K562 (cell line): ENCODE data around the gene CHD3. TPM values are rescaled to one million over a fixed set of nuclear protein-coding genes. Genes with fewer than 3 reads are reported as not detected.

ENCODE experiments used
- ATAC-seq: fragments of 200-7000 bp; cut with Tn5 transposase; 3 replicates; pipeline ENCODE4 v1.9.1; 2020; ENCODE audit warnings: moderate library complexity
- BruUV-seq: library from RNA; stranded (reverse); fragments of 400-500 nt; replicated peaks from 2 replicates; lab custom pipeline; 2021; lab: Mats Ljungman, UMichigan
- CTCF ChIA-PET: fragments of 300-600 bp; formaldehyde crosslinking; extraction: SDS; loops from one replicate; lab custom pipeline; 2021; ENCODE audit warnings: low intra/inter-chr PET ratio; lab: Yijun Ruan, JAX
- POLR2A ChIA-PET: fragments of 300-600, 350-650 bp; sonication (Branson Sonifier 250); formaldehyde crosslinking; extraction: SDS; loops from one replicate; lab custom pipeline; 2021; ENCODE audit warnings: antibody characterized with exemption, inconsistent platforms; lab: Yijun Ruan, JAX
- DNase-seq, 4 experiments: peaks; one replicate each; pipeline versions ENCODE4 v3.0.0 to v3.0.0-alpha.2; 2011 to 2018; ENCODE audit warnings: low spot score in 3 of 4, mixed read lengths in 3 of 4; ENCODE audit errors: extremely low read depth in 1 of 4
- FAIRE-seq: peaks from 2 replicates; lab custom pipeline; 2011; peaks lifted over from hg19 to GRCh38; lab: Jason Lieb, UNC
- H2AFZ ChIP-seq: 2 replicates; pipeline ENCODE4 v1.6.0; 2011; ENCODE audit warnings: low read depth, low read length, control low read depth, inconsistent platforms
- H3K27ac ChIP-seq: fragments of 200-600 bp; 3 replicates; pipeline ENCODE4 v1.8.0; 2011; ENCODE audit warnings: low read depth, mild to moderate bottlenecking, control low read depth, inconsistent platforms, low read length, moderate library complexity, mixed read lengths; ENCODE audit errors: extremely low read depth
- H3K27me3 ChIP-seq, 2 experiments: fragments of 300-600 bp in 1 of 2; 2 replicates in 1 of 2; 3 replicates in 1 of 2; pipeline versions ENCODE4 v1.6.0 to v1.8.0; 2011; ENCODE audit warnings: inconsistent platforms in 2 of 2, low read length in 2 of 2, mild to moderate bottlenecking in 1 of 2, mixed read lengths in 1 of 2, moderate library complexity in 1 of 2; ENCODE audit not compliant: control insufficient read depth in 2 of 2, insufficient read depth in 2 of 2
- H3K36me3 ChIP-seq: fragments of 300-600 bp; 3 replicates; pipeline ENCODE4 v1.8.0; 2011; ENCODE audit warnings: mild to moderate bottlenecking, low read length, inconsistent platforms; ENCODE audit not compliant: control insufficient read depth, insufficient read depth
- H3K4me1 ChIP-seq, 2 experiments: fragments of 200-600 bp in 1 of 2; replicated peaks in 1 of 2; 2 replicates in 1 of 2; 3 replicates in 1 of 2; pipeline versions ENCODE4 v1.5.1 to v1.8.0; 2011; ENCODE audit warnings: inconsistent platforms in 2 of 2, low read length in 2 of 2, mild to moderate bottlenecking in 1 of 2, mixed read lengths in 1 of 2, moderate library complexity in 1 of 2; ENCODE audit not compliant: control insufficient read depth in 2 of 2, insufficient read depth in 2 of 2
- H3K4me2 ChIP-seq: 2 replicates; pipeline ENCODE4 v1.6.1; 2011; ENCODE audit warnings: low read length, control low read depth, inconsistent platforms, mixed read lengths; ENCODE audit not compliant: insufficient read depth
- H3K4me3 ChIP-seq: fragments of 200-600 bp; sonication (generic), shearing (Covaris generic); 2 replicates; pipeline ENCODE4 v1.5.1; 2016; ENCODE audit warnings: control low read depth, inconsistent platforms
- H3K79me2 ChIP-seq: fragments of 200-600 bp; 3 replicates; pipeline ENCODE4 v1.8.0; 2011; ENCODE audit warnings: low read length, inconsistent platforms; ENCODE audit not compliant: control insufficient read depth, insufficient read depth
- H3K9ac ChIP-seq, 2 experiments: 2 replicates each; pipeline versions ENCODE4 v1.6.0 to v1.6.1; 2011; ENCODE audit warnings: low read depth in 2 of 2, low read length in 2 of 2, control low read depth in 1 of 2, inconsistent platforms in 1 of 2, mild to moderate bottlenecking in 1 of 2, mixed read lengths in 1 of 2; ENCODE audit not compliant: insufficient read depth in 1 of 2
- H3K9me1 ChIP-seq: one replicate; pipeline ENCODE4 v1.6.0; 2011; ENCODE audit warnings: inconsistent platforms, mild to moderate bottlenecking, low read length, moderate library complexity; ENCODE audit not compliant: control insufficient read depth, insufficient read depth
- H3K9me3 ChIP-seq: replicated peaks from 2 replicates; pipeline ENCODE4 v1.5.1; 2011; ENCODE audit warnings: low read depth, low read length, inconsistent platforms; ENCODE audit not compliant: control insufficient read depth, insufficient read depth
- H4K20me1 ChIP-seq: replicated peaks from 2 replicates; pipeline ENCODE4 v1.6.1; 2011; ENCODE audit warnings: low read length, inconsistent platforms, mixed read lengths; ENCODE audit not compliant: control insufficient read depth, insufficient read depth
- POLR2G ChIP-seq: fragments of 200-400 bp; formaldehyde crosslinking; IDR thresholded peaks from 2 replicates; pipeline ENCODE4 v1.6.1; 2017; ENCODE audit warnings: low read depth, mild to moderate bottlenecking, antibody characterized with exemption, low read length, moderate library complexity
- RBFOX2 ChIP-seq: fragments of 200-400 bp; formaldehyde crosslinking; IDR thresholded peaks from 2 replicates; pipeline ENCODE4 v1.6.1; 2017; ENCODE audit warnings: low read depth, mild to moderate bottlenecking, low read length, moderate library complexity
- RBM22 ChIP-seq: fragments of 200-400 bp; formaldehyde crosslinking; IDR thresholded peaks from 2 replicates; pipeline ENCODE4 v1.6.1; 2018; ENCODE audit warnings: low read length, low read depth; ENCODE audit not compliant: poor library complexity, severe bottlenecking
- TAF9B ChIP-seq: fragments of 450-650 bp; IDR thresholded peaks from 2 replicates; pipeline ENCODE4 v1.6.1; 2018; ENCODE audit warnings: mild to moderate bottlenecking; ENCODE audit not compliant: partially characterized antibody
- WGBS: fragments of 100-300 bp; shearing (Covaris generic); methylation state at CpG from one replicate; pipeline ENCODE4 v1.1.6; 2016; ENCODE audit warnings: low coverage, mixed read lengths; ENCODE audit not compliant: insufficient coverage; ENCODE audit errors: missing lambda C conversion rate; 5-methylcytosine and 5-hydroxymethylcytosine counted together
- in situ Hi-C: fragments of 300-500 bp; cut with MboI; formaldehyde crosslinking; loops from 4 replicates; pipeline ENCODE4 v1.15.0; 2018; ENCODE audit warnings: inconsistent platforms, mixed read lengths
- intact Hi-C: fragments of 100-400 bp; cut with micrococcal nuclease; formaldehyde crosslinking; loops from 2 replicates; pipeline ENCODE4 v1.14.2; 2022
- polyA plus RNA-seq, 8 experiments: library from polyadenylated mRNA; depleted of rRNA in 4 of 8; stranded (reverse) in 5 of 8; unstranded in 3 of 8; fragments of >200 nt; fragmentation: Nextera tagmentation in 2 of 8; fragmentation: Illumina TruSeq in 1 of 8; extraction: Ambion mirVana in 2 of 8; extraction: Trizol in 1 of 8; gene quantifications; 2 replicates each; pipeline versions ENCODE4 v1.2.1 to v1.2.3, GENCODE V29; 2011 to 2014; ENCODE audit warnings: inconsistent platforms in 1 of 8, missing spikeins in 1 of 8
- total RNA-seq, 7 experiments: library from RNA; depleted of rRNA in 6 of 7; stranded (reverse); fragments of >200 nt in 6 of 7; fragmentation: Illumina TruSeq in 2 of 7; extraction: Trizol in 2 of 7; gene quantifications; 2 replicates each; pipeline versions ENCODE4 v1.2.1 to v1.2.3, GENCODE V29; 2011 to 2021; ENCODE audit warnings: low replicate concordance in 1 of 7
- TF ChIP-seq, protein P1 (sequence below): sonication (generic); formaldehyde crosslinking; IDR thresholded peaks from 2 replicates; pipeline ENCODE4 v1.8.1; 2023; ENCODE audit warnings: mild to moderate bottlenecking, missing genetic modification reagents

The CHD3 gene
- total and polyA plus RNA-seq, 9 of the 15 experiments (the other 6 are each of a cell fraction or from before 2014, with no cell fraction given): 0.39 to 38.2 (median 21.2) TPM

DNA sequence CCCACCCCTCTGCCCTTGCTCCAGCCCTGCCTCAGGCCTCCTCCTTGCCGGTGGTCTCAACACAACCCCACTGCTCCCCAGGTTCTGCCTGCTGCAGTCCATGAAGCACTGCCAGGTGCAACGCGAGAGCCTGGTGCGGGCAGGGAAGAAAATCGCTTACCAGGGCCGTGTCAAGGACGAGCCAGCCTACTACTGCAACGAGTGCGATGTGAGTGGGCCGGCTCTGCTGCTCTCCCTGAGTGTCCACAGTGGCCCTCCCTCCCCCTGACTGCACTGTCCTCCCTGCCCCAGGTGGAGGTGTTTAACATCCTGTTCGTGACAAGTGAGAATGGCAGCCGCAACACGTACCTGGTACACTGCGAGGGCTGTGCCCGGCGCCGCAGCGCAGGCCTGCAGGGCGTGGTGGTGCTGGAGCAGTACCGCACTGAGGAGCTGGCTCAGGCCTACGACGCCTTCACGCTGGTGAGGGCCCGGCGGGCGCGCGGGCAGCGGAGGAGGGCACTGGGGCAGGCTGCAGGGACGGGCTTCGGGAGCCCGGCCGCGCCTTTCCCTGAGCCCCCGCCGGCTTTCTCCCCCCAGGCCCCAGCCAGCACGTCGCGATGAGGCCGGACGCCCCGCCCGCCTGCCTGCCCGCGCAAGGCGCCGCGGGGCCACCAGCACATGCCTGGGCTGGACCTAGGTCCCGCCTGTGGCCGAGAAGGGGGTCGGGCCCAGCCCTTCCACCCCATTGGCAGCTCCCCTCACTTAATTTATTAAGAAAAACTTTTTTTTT, 35.5 kb upstream of the CHD3 start:
- H3K9me3 ChIP-seq: no peaks in the 10 kb centered on the region
- H3K36me3 ChIP-seq: peaks cover 46% of the 10 kb centered on the region; the same call in 2 of the 3 replicates
- H4K20me1 ChIP-seq: no peaks in the 10 kb centered on the region
- H3K9me1 ChIP-seq: no peaks in the 10 kb centered on the region
- intact Hi-C loops: loop anchor here (10.0 kb wide), 1 partner anchor 108 kb away; no protein-coding TSS in a partner anchor
- in situ Hi-C loops: no loop called here
- FAIRE-seq: no peak
- DNase-seq: no peak
- CTCF ChIA-PET: no interaction called here
- no peak overlapping the region for H3K4me3 ChIP-seq
- POLR2A ChIA-PET: interaction anchor here (0.7 kb wide), 1 partner anchor 60 kb away, joined by 3 read pairs; no protein-coding TSS in a partner anchor
- WGBS: 92% methylated on average over 22 of the region's 51 CpGs
- TF ChIP-seq, protein P1, sequence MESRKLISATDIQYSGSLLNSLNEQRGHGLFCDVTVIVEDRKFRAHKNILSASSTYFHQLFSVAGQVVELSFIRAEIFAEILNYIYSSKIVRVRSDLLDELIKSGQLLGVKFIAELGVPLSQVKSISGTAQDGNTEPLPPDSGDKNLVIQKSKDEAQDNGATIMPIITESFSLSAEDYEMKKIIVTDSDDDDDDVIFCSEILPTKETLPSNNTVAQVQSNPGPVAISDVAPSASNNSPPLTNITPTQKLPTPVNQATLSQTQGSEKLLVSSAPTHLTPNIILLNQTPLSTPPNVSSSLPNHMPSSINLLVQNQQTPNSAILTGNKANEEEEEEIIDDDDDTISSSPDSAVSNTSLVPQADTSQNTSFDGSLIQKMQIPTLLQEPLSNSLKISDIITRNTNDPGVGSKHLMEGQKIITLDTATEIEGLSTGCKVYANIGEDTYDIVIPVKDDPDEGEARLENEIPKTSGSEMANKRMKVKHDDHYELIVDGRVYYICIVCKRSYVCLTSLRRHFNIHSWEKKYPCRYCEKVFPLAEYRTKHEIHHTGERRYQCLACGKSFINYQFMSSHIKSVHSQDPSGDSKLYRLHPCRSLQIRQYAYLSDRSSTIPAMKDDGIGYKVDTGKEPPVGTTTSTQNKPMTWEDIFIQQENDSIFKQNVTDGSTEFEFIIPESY: peak; percentile 78
- TF ChIP-seq RBM22 (peak; percentile 62), POLR2G (peak; percentile 72), RBFOX2 (peak; percentile 54; the same call in 1 of the 2 replicates), TAF9B (no peak)
- TF ChIP-seq, all 486 proteins: peak for 4
- H3K9ac ChIP-seq: no peak overlapping the region
- H3K4me1 ChIP-seq: peaks cover 5 to 46% of the 10 kb centered on the region in 2 experiments; a peak in 3 of 5 replicates
- BruUV-seq: no TSS peak
- no peak overlapping the region for H3K4me2 ChIP-seq
- no peaks in the 10 kb centered on the region for H3K27me3 ChIP-seq
- H3K79me2 ChIP-seq: peaks cover 6% of the 10 kb centered on the region; the same call in 1 of the 3 replicates
- no peak overlapping the region for H2AFZ ChIP-seq
- ATAC-seq: no peak
- no peak overlapping the region for H3K27ac ChIP-seq
